Measurements from ENCODE around the gene ZNF385D. TPM values are rescaled to one million over a fixed set of nuclear protein-coding genes. Genes with fewer than 3 reads are reported as not detected.

Gene ZNF385D
- total RNA-seq, 2 donors from 2014 or later: 1.5 to 2.6 TPM

GRCh38 chr3:21592828-21593227 lies 158.2 kb downstream of the ZNF385D start:
- no peak overlapping the region for H3K4me3 ChIP-seq
- H3K36me3 ChIP-seq: no peaks in the 10 kb centered on the region
- no peak overlapping the region for H3K9ac ChIP-seq (ENCODE audit: low read depth in 2 of 2, low read length in 2 of 2)
- no peak for DNase-seq
- no peak overlapping the region for H3K27ac ChIP-seq
- H3K9me3 ChIP-seq: no peaks in the 10 kb centered on the region
- intact Hi-C loops (cut with DNase I): no loop called here
- no peaks in the 10 kb centered on the region for H3K4me1 ChIP-seq
- no peak for TF ChIP-seq CTCF (IDR thresholded peaks at IDR 0.05)
- H3K27me3 ChIP-seq: no peaks in the 10 kb centered on the region

GRCh38 chr3:21587894-21588293 lies 163.1 kb downstream of the ZNF385D start:
- no peak overlapping the region for H3K4me3 ChIP-seq
- no peak overlapping the region for H3K27ac ChIP-seq
- H3K27me3 ChIP-seq: no peaks in the 10 kb centered on the region
- no peak overlapping the region for H3K9ac ChIP-seq (ENCODE audit: low read depth in 2 of 2, low read length in 2 of 2)
- H3K36me3 ChIP-seq: no peaks in the 10 kb centered on the region
- DNase-seq: no peak
- no peaks in the 10 kb centered on the region for H3K4me1 ChIP-seq
- no peaks in the 10 kb centered on the region for H3K9me3 ChIP-seq
- TF ChIP-seq CTCF (IDR thresholded peaks at IDR 0.05): no peak
- intact Hi-C loops (cut with DNase I): no loop called here

GRCh38 chr3:21585216-21585740 lies 165.7 kb downstream of the ZNF385D start:
- intact Hi-C loops (cut with DNase I): no loop called here
- DNase-seq: no peak
- Histone ChIP-seq H3K9ac (ENCODE audit: low read depth in 2 of 2, low read length in 2 of 2) (no peak overlapping the region), H3K27ac (no peak overlapping the region), H3K9me3 (no peaks in the 10 kb centered on the region), H3K36me3 (no peaks in the 10 kb centered on the region), H3K27me3 (no peaks in the 10 kb centered on the region), H3K4me3 (no peak overlapping the region), H3K4me1 (no peaks in the 10 kb centered on the region)
- TF ChIP-seq CTCF (IDR thresholded peaks at IDR 0.05): no peak

GRCh38 chr3:21573291-21573690 lies 177.7 kb downstream of the ZNF385D start:
- intact Hi-C loops (cut with DNase I): no loop called here
- TF ChIP-seq CTCF (IDR thresholded peaks at IDR 0.05): no peak
- H3K4me3 ChIP-seq: no peak overlapping the region
- no peaks in the 10 kb centered on the region for H3K36me3 ChIP-seq
- no peak overlapping the region for H3K9ac ChIP-seq (ENCODE audit: low read depth in 2 of 2, low read length in 2 of 2)
- no peak overlapping the region for H3K27ac ChIP-seq
- no peak for DNase-seq
- H3K9me3 ChIP-seq: no peaks in the 10 kb centered on the region
- H3K27me3 ChIP-seq: no peaks in the 10 kb centered on the region
- no peaks in the 10 kb centered on the region for H3K4me1 ChIP-seq

GRCh38 chr3:21564531-21564930 lies 186.5 kb downstream of the ZNF385D start:
- H3K4me3 ChIP-seq: no peak overlapping the region
- no peaks in the 10 kb centered on the region for H3K27me3 ChIP-seq
- TF ChIP-seq CTCF (IDR thresholded peaks at IDR 0.05): no peak
- intact Hi-C loops (cut with DNase I): no loop called here
- H3K9ac ChIP-seq (ENCODE audit: low read depth in 2 of 2, low read length in 2 of 2): no peak overlapping the region
- no peaks in the 10 kb centered on the region for H3K9me3 ChIP-seq
- H3K4me1 ChIP-seq: no peaks in the 10 kb centered on the region
- no peak overlapping the region for H3K27ac ChIP-seq
- DNase-seq: no peak
- no peaks in the 10 kb centered on the region for H3K36me3 ChIP-seq

Measured in colonic mucosa (tissue), 4 donors.